OCI-LY1 (cell line): ENCODE data around the gene DDR1.

Source experiments
- CTCF ChIP-seq: fragments of 200-600 bp; sonication (generic), shearing (Covaris generic); IDR thresholded peaks from 2 replicates; pipeline ENCODE4 v1.5.1; 2017; ENCODE audit warnings: mild to moderate bottlenecking, antibody characterized with exemption, low read length, moderate library complexity, mixed read lengths
- EZH2 ChIP-seq: fragments of 200-600 bp; sonication (generic), shearing (Covaris generic); IDR thresholded peaks from 2 replicates; pipeline ENCODE4 v1.8.0; 2017; ENCODE audit warnings: borderline replicate concordance, mixed run types, mild to moderate bottlenecking, antibody characterized with exemption, low read length, moderate library complexity, mixed read lengths

GRCh38 chr6:30915591-30915946 lies 31.2 kb downstream of the DDR1 start:
- peak; percentile 65 for TF ChIP-seq CTCF
- TF ChIP-seq EZH2 = no peak
